Endodermal cell (in vitro differentiated cells): ENCODE measurements around the gene CES4A. TPM values are rescaled to one million over a fixed set of nuclear protein-coding genes. Genes with fewer than 3 reads are reported as not detected.

ENCODE experiments used
- DNase-seq: peaks from one replicate; pipeline ENCODE4 v3.0.0-alpha.2; 2017
- H3K27ac ChIP-seq: 2 replicates; pipeline ENCODE4 v1.5.1; 2013; ENCODE audit warnings: mild to moderate bottlenecking, low read depth, low read length, moderate library complexity
- H3K27me3 ChIP-seq: 2 replicates; pipeline ENCODE4 v1.6.1; 2013; ENCODE audit warnings: mild to moderate bottlenecking, low read length, moderate library complexity; ENCODE audit not compliant: insufficient read depth, control insufficient read depth, poor library complexity, severe bottlenecking
- H3K36me3 ChIP-seq: 2 replicates; pipeline ENCODE4 v1.7.0; 2013; ENCODE audit warnings: mild to moderate bottlenecking, low read length, moderate library complexity; ENCODE audit not compliant: control insufficient read depth, insufficient read depth
- H3K4me1 ChIP-seq: one replicate; pipeline ENCODE4 v1.7.0; 2013; ENCODE audit warnings: low read length; ENCODE audit not compliant: control insufficient read depth, insufficient read depth
- H3K4me3 ChIP-seq: 2 replicates; pipeline ENCODE4 v1.5.1; 2013; ENCODE audit warnings: mild to moderate bottlenecking, low read length, moderate library complexity
- H3K9ac ChIP-seq: 2 replicates; pipeline ENCODE4 v1.6.1; 2013; ENCODE audit warnings: mild to moderate bottlenecking, low read length, moderate library complexity; ENCODE audit not compliant: poor library complexity, severe bottlenecking; ENCODE audit errors: extremely low read depth
- H3K9me3 ChIP-seq: 2 replicates; pipeline ENCODE4 v1.6.1; 2013; ENCODE audit warnings: mild to moderate bottlenecking, low read length, moderate library complexity; ENCODE audit not compliant: control insufficient read depth
- H3K27ac Mint-ChIP-seq: 2 replicates; pipeline ENCODE4 v1.8.0; 2020; ENCODE audit warnings: mixed read lengths
- H3K27me3 Mint-ChIP-seq: 2 replicates; pipeline ENCODE4 v1.8.0; 2021; ENCODE audit warnings: mild to moderate bottlenecking, mixed read lengths; ENCODE audit not compliant: insufficient read depth
- H3K36me3 Mint-ChIP-seq: 2 replicates; pipeline ENCODE4 v1.8.0; 2020; ENCODE audit warnings: low read depth, mixed read lengths
- H3K4me1 Mint-ChIP-seq: 2 replicates; pipeline ENCODE4 v1.8.0; 2020; ENCODE audit warnings: mixed read lengths
- H3K4me3 Mint-ChIP-seq: 2 replicates; pipeline ENCODE4 v1.8.0; 2020; ENCODE audit warnings: mild to moderate bottlenecking, moderate library complexity, mixed read lengths
- H3K9me3 Mint-ChIP-seq: 2 replicates; pipeline ENCODE4 v1.8.0; 2020; ENCODE audit warnings: mild to moderate bottlenecking, mixed read lengths
- CTCF ChIP-seq: fragments of 200-600 bp; sonication (generic); conservative IDR thresholded peaks from 2 replicates; pipeline ENCODE4 v1.5.0; 2021; ENCODE audit warnings: antibody characterized with exemption, mild to moderate bottlenecking
- WGBS, 2 experiments: methylation state at CpG; one replicate each; pipeline versions ENCODE4 v1.1.5 to v1.1.7; 2013; ENCODE audit warnings: missing lambda C conversion rate in 2 of 2, mixed read lengths in 1 of 2; ENCODE audit not compliant: insufficient coverage in 1 of 2, insufficient read length in 1 of 2; 5-methylcytosine and 5-hydroxymethylcytosine counted together
- total RNA-seq, 2 donors: library from RNA; stranded (reverse); fragmentation: NEBNext Ultra II Directional in 1 of 2; extraction: Animal tissue kit (Norgen Biotek cat#: 25700) in 1 of 2; gene quantifications; 2 replicates in 1 of 2; 3 replicates in 1 of 2; pipeline ENCODE4 v1.2.1, GENCODE V29; 2021

Gene CES4A
- total RNA-seq, 2 donors from 2014 or later: 3.0 to 3.8 TPM

- H3K9me3 ChIP-seq: no peaks in the 10 kb centered on the region
- no peaks in the 10 kb centered on the region for H3K9me3 Mint-ChIP-seq
- no peak overlapping the region for H3K4me3 ChIP-seq
- no peak overlapping the region for H3K27ac ChIP-seq
- H3K27me3 ChIP-seq: peaks cover 37% of the 10 kb centered on the region
- H3K36me3 Mint-ChIP-seq: no peaks in the 10 kb centered on the region
- no peak for DNase-seq
- H3K4me1 Mint-ChIP-seq: no peaks in the 10 kb centered on the region
- no peaks in the 10 kb centered on the region for H3K4me1 ChIP-seq
- H3K36me3 ChIP-seq: no peaks in the 10 kb centered on the region
- no peak overlapping the region for H3K9ac ChIP-seq
- no peak overlapping the region for H3K4me3 Mint-ChIP-seq
- H3K27ac Mint-ChIP-seq: no peak overlapping the region
- peaks cover 46% of the 10 kb centered on the region for H3K27me3 Mint-ChIP-seq
- WGBS, 2 experiments: 78 to 83% methylated on average over 1 to 6 of the region's 6 CpGs
- no peak for TF ChIP-seq CTCF
Observed at GRCh38 chr16:66996324-66996982, 8.1 kb downstream of the CES4A start.

- Histone ChIP-seq H3K27me3 (peaks cover 42% of the 10 kb centered on the region), H3K36me3 (no peaks in the 10 kb centered on the region), H3K9me3 (no peaks in the 10 kb centered on the region), H3K4me1 (no peaks in the 10 kb centered on the region), H3K9ac (no peak overlapping the region), H3K27ac (no peak overlapping the region), H3K4me3 (no peak overlapping the region)
- Mint-ChIP-seq H3K27me3 (peaks cover 51% of the 10 kb centered on the region), H3K4me1 (no peaks in the 10 kb centered on the region), H3K9me3 (no peaks in the 10 kb centered on the region), H3K36me3 (no peaks in the 10 kb centered on the region), H3K27ac (no peak overlapping the region), H3K4me3 (no peak overlapping the region)
- no peak for DNase-seq
- WGBS, 2 experiments: 81 to 83% methylated on average over 3 of the region's 3 CpGs
- no peak for TF ChIP-seq CTCF
Observed at GRCh38 chr16:66996983-66997358, 8.6 kb downstream of the CES4A start.

GRCh38 chr16:67000384-67001351, 12.3 kb downstream of the CES4A start:
- Histone ChIP-seq H3K27ac (no peak overlapping the region), H3K36me3 (no peaks in the 10 kb centered on the region), H3K9me3 (no peaks in the 10 kb centered on the region), H3K4me3 (peak overlapping the region; percentile 76), H3K4me1 (no peaks in the 10 kb centered on the region), H3K9ac (no peak overlapping the region), H3K27me3 (peaks cover 73% of the 10 kb centered on the region)
- no peak for TF ChIP-seq CTCF
- WGBS, 2 experiments: 6 to 7% methylated on average over 53 to 80 of the region's 89 CpGs
- no peaks in the 10 kb centered on the region for H3K36me3 Mint-ChIP-seq
- H3K27me3 Mint-ChIP-seq: peaks cover 74% of the 10 kb centered on the region
- no peaks in the 10 kb centered on the region for H3K9me3 Mint-ChIP-seq
- peak; percentile 90 for DNase-seq
- H3K27ac Mint-ChIP-seq: no peak overlapping the region
- no peaks in the 10 kb centered on the region for H3K4me1 Mint-ChIP-seq
- H3K4me3 Mint-ChIP-seq: peak overlapping the region; percentile 52
